GM19397 (cell line): ENCODE measurements around the gene FOXP4.

ENCODE experiments used
- ATAC-seq: cut with Tn5 transposase; IDR thresholded peaks from one replicate; pipeline ENCODE4 v1.9.1; 2021; ENCODE audit warnings: mild to moderate bottlenecking, moderate library complexity; ENCODE audit not compliant: unreplicated experiment

The FOXP4 gene

GRCh38 chr6:41545703-41546474 lies at the start of gene FOXP4:
FOXP4 (plus strand) TSS chr6:41546381; CDS start chr6:41565761, 19,380 bp downstream.
- peak; percentile 69 for ATAC-seq

DNA sequence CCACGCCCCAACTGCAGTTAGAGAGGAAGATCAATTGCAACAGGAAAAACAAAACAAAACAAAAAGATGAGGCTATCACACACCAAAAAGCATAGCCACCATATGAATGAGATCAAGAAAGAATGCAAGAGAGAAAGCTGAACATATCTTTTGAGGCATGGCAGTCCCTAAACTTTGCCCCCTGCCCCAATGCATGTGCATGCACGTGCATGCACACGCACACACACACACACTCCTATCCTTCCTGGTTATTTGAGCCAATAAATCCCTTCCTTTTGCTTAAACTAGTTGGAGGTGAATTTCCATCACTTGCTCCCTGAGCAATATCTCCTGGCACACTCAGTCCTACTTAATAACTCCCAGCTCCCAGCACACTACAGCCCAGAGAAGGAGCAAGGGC lies 48.6 kb upstream of the FOXP4 start:
- ATAC-seq = no peak

GRCh38 chr6:41497994-41498393 lies 48.2 kb upstream of the FOXP4 start:
- no peak for ATAC-seq

- ATAC-seq = no peak
Observed at GRCh38 chr6:41498968-41499599, 47.1 kb upstream of the FOXP4 start.

GRCh38 chr6:41500561-41500960 lies 45.6 kb upstream of the FOXP4 start:
- no peak for ATAC-seq

DNA sequence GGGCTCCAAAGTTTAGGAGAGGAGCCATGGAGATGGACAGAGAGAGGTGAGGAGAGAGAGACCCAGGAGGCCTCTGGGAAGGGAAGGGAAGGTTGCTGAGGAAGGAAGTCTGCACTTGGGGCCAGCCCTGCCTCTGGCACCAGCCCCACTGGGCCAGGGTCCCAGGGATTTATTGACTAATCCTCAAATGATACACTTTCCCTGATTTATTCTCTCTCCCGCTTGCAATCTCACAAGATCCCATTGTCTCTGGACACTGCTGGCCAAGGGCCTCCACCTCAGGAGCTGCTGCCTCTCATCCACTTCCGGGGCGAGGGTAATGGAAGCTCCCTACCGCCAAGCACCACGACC lies 43.6 kb upstream of the FOXP4 start:
- ATAC-seq = no peak

GRCh38 chr6:41502917-41503671 lies 43.1 kb upstream of the FOXP4 start:
- no peak for ATAC-seq

GRCh38 chr6:41503827-41504465 lies 42.2 kb upstream of the FOXP4 start:
- ATAC-seq = no peak

- no peak for ATAC-seq
Observed at GRCh38 chr6:41504466-41505121, 41.6 kb upstream of the FOXP4 start.

DNA sequence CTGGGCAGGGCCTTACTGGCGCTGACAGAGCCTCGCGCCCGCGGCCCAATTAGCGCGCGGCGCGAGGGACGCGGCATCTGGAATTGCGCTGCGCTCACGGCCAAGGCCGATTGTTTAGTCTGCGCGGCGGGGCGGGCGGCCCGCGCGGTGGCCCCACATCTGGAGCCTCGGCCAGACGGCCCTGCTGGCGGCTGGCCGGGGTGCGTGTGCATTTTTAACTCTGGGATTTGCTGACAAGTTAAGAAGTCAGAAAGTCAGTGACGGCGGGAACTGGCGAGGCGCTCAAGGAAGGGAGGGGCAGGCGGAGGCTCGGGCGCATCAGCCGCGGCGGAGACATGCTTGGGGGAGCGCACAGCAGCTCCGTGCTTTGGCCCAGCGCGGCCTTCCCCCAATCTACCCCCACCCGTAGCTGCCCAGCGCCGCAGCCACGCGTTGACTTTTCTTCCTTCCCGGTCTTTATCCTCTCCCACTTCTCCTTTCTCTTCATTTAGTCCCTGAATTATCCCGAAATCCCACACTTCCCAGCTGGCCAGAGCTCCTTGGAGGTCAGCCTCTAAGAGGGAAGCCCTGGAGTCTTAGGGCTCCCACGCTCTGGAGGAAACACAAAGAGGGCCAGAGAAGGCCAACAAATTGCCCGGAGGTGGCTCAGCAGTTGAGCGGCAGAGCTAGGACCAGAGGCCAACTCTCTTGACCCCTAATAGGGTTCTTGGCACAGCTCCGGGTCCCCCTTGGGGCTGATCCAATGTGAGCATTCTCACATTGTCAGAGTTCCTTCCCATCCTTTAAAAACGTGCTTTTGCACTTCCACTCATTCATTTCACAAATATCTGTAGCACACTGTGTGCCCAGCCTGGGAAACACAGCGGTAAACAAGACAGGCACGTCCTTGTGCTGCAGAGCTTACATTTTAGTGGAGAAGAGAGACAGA lies 40.8 kb upstream of the FOXP4 start:
- ATAC-seq = no peak

- no peak for ATAC-seq
Observed at GRCh38 chr6:41508479-41508878, 37.7 kb upstream of the FOXP4 start.

DNA sequence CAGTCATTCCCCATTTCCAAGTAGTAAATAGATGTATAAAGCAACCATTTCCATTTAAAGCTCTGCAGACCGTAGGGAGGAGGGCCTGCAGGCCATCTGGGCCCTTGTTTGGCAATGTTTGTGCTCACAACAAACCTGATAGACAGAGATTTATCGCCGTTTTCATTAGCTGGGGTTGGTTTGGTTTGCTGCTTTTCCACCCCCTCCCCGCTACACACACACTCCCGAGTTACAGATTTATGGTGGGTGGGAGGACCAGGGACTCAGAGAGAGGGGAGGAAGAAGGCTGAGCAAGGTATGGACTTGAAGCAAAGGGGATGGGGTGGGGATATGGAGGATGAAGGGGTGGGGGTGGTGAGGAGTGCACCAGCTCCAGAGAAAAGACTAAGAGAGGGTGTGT lies 36.6 kb upstream of the FOXP4 start:
- ATAC-seq = no peak

DNA sequence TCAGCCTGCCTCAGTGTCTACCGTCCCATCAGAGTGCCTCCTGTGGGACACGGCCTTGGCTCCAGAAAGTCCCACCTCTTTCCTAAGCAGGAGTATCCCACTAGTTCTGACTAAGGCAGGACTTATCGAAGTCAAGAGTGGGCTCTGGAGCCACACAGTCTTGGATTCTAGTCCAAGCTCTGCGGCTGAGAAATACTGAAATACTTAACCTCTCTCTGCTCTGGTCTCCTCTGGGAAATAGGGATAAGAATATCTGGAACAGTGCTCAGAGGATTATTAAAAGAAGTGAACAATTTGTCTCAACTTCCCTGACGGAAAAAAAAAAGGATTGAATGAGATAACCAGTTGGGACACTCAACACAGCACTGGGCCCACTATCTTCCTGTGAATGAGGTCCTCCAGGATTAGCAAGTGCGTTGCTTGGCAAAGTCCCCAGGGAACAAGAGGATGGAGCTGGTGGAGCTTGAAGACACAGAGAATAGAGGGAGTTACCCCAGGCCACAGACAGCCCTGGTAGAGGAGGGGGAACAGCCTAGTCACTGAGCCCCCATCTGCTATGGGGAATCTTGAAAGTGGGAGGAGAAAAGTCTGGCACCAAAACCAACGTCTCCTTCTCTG lies 34.6 kb upstream of the FOXP4 start:
- ATAC-seq = no peak

GRCh38 chr6:41512146-41512701 lies 34.0 kb upstream of the FOXP4 start:
- no peak for ATAC-seq

GRCh38 chr6:41515995-41516394 lies 30.2 kb upstream of the FOXP4 start:
- no peak for ATAC-seq

GRCh38 chr6:41518118-41518517 lies 28.1 kb upstream of the FOXP4 start:
- no peak for ATAC-seq

- ATAC-seq = no peak
Observed at GRCh38 chr6:41519305-41519744, 26.9 kb upstream of the FOXP4 start.

GRCh38 chr6:41519745-41520699 lies 26.2 kb upstream of the FOXP4 start:
- no peak for ATAC-seq
